HG03571 (cell line): ENCODE results near the gene FBXO33.
"Not testable (repeated sequence)": the region's sequence is repeated elsewhere in the genome, so short reads cannot be mapped to it uniquely, and the experiment has no call there.

ENCODE experiments used
- ATAC-seq: cut with Tn5 transposase; IDR thresholded peaks from one replicate; pipeline ENCODE4 v1.9.1; 2021; ENCODE audit not compliant: unreplicated experiment

Gene FBXO33

GRCh38 chr14:39374851-39375250 lies 57.4 kb downstream of the FBXO33 start:
- ATAC-seq, result no peak

- no peak for ATAC-seq
Observed at GRCh38 chr14:39372656-39373055, 59.6 kb downstream of the FBXO33 start.

GRCh38 chr14:39370415-39370814 lies 61.8 kb downstream of the FBXO33 start:
- no peak for ATAC-seq

GRCh38 chr14:39369029-39369428 lies 63.2 kb downstream of the FBXO33 start:
- ATAC-seq, result no peak

GRCh38 chr14:39368261-39368959 lies 63.8 kb downstream of the FBXO33 start:
- ATAC-seq, result no peak

- no peak for ATAC-seq
Observed at GRCh38 chr14:39367387-39367751, 64.9 kb downstream of the FBXO33 start.

- ATAC-seq, result no peak
Observed at GRCh38 chr14:39366460-39367386, 65.5 kb downstream of the FBXO33 start.

- no peak for ATAC-seq
Observed at GRCh38 chr14:39365354-39365753, 66.9 kb downstream of the FBXO33 start.

GRCh38 chr14:39364509-39364908 lies 67.7 kb downstream of the FBXO33 start:
- ATAC-seq, result no peak

- ATAC-seq, result not testable (repeated sequence)
Observed at GRCh38 chr14:39361556-39361955, 70.7 kb downstream of the FBXO33 start.

GRCh38 chr14:39360316-39360715 lies 71.9 kb downstream of the FBXO33 start:
- ATAC-seq, result no peak

- ATAC-seq, result not testable (repeated sequence)
Observed at GRCh38 chr14:39359069-39359468, 73.2 kb downstream of the FBXO33 start.

GRCh38 chr14:39351708-39352107 lies 80.5 kb downstream of the FBXO33 start:
- ATAC-seq, result no peak

- no peak for ATAC-seq
Observed at GRCh38 chr14:39350866-39351265, 81.4 kb downstream of the FBXO33 start.
